ENCODE results near the gene ESRRA.

Gene ESRRA

DNA sequence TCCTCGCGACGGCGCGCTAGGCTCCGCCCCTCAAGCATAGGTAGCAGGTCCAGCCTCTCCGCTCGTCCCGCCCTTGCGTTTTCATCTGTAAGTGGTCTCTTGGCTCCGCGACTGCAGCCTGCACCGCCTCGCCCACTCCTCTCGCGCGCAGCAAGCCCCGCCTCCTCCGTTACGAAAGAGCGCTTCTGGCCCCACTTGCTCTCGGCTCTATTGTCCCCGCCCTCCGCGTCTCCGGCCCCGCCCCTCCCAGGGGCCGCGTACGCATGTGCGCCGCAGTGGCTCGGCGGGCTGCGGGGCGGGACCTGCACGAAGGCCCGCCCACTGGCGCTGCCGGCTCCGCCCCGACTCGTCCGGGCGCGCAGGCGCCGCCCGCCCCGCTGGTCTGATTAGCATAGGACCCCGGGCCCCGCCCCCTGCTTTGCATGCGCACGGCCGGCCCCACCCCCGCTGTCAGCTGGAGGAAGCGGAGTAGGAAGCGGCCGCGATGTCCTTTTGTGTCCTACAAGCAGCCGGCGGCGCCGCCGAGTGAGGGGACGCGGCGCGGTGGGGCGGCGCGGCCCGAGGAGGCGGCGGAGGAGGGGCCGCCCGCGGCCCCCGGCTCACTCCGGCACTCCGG, at the start of gene ESRRA:
Gene ESRRA, plus strand, starts transcription at position 450 of the 616 bp plus-strand sequence. CDS start 1,656 bp downstream, outside the sequence.
- intact Hi-C loops (cut with DNase I) = loop anchor here (2.0 kb wide), 1 partner anchor 34 kb away; no protein-coding TSS in a partner anchor
- DNase-seq = peak; percentile 98 to 100 (median 100)

DNA sequence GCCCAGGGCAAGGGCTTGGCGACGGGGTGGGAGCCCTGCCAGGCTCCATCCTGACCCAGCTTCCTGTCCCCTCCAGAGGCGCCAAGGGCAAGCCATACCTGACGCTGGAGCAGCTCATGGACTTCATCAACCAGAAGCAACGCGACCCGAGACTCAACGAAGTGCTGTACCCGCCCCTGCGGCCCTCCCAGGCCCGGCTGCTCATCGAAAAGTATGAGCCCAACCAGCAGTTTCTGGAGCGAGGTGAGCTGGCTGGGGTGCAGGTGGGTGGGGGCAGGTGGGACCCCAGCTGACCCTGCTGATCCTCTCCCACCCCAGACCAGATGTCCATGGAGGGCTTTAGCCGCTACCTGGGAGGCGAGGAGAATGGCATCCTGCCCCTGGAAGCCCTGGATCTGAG, 49.0 kb upstream of the ESRRA start:
- no peak for DNase-seq
- intact Hi-C loops (cut with DNase I) = no loop called here

DNA sequence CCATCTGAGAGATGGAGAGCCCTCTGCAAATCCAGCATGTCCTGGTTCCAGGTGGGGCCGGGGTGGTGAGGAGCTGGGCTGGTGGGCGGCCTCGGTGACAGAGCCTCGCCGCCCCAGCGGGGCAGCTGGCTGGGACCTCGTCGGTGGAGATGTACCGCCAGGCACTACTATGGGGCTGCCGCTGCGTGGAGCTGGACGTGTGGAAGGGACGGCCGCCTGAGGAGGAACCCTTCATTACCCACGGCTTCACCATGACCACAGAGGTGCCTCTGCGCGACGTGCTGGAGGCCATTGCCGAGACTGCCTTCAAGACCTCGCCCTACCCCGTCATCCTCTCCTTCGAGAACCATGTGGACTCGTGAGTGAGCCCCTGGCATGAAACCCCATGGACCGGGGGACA, 47.0 kb upstream of the ESRRA start:
- DNase-seq = no peak
- intact Hi-C loops (cut with DNase I) = no loop called here

DNA sequence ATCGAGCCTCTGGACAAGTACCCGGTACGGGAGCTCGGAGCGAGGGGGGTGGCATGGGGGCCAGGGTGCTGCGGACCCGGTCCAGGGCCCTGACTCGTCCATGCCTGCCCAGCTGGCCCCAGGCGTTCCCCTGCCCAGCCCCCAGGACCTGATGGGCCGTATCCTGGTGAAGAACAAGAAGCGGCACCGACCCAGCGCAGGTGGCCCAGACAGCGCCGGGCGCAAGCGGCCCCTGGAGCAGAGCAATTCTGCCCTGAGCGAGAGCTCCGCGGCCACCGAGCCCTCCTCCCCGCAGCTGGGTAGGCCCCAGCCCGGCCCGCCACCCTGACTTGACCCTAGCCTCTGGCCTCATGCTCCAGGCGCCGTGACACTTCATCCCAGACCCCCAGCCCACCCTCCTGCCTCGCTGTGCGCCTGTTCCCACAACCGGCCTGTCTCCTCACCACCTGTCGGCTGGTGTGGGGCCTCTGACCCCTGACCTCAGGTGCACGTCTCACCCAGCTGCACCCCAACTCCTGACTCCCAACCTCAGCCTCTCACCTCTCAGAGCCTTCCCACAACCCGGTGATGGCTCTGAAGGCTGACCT, 46.3 kb upstream of the ESRRA start:
- no peak for DNase-seq
- intact Hi-C loops (cut with DNase I) = no loop called here

DNA sequence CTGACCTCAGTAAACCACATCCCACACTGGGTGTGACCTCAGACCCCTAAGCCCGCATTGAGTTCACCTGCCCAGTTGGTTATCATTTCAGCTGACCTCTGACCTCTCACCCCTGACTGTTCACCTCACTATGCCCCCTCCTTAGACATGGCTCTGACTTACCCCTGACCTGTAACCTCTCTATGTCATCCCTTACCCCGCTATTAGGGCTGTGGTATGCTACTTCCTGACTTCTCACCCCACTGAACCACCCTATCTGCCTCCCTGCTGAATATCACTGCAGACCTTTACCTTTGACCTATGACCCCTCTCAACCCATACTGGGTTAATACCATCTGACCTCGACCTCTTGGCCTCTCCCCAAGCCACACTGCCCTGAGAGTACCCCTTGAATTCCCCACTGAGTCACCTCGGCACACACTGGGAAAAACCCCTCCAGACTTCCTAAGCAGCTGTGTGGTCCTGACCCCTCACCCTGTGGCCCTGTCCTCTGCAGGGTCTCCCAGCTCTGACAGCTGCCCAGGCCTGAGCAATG, 45.7 kb upstream of the ESRRA start:
- no peak for DNase-seq
- intact Hi-C loops (cut with DNase I) = no loop called here

DNA sequence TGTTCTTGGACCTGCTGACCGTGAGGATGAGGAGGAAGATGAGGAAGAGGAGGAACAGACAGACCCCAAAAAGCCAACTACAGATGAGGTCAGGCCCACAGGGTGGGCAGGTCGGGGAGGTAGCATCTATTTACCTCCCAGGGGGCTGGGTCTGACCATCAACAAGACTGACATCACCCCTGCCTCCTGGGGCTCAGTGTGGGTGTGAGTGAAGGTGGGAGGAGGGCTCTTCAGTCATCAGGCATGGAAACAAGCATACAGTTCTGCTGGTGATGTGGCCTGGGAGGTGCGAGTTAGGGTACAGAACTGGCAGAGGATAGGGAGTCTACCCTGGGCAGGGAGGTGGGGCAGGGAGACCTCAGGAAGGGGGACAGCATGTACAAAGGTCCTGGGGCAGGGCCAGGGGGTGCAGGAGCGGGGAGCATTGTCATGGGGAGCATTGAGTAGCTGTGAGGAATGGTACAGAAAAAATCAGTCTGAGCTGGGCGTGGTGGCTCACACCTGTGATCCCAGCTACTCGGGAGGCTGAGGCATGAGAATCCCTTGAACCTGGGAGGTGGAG, 45.1 kb upstream of the ESRRA start:
- intact Hi-C loops (cut with DNase I) = no loop called here
- no peak for DNase-seq

DNA sequence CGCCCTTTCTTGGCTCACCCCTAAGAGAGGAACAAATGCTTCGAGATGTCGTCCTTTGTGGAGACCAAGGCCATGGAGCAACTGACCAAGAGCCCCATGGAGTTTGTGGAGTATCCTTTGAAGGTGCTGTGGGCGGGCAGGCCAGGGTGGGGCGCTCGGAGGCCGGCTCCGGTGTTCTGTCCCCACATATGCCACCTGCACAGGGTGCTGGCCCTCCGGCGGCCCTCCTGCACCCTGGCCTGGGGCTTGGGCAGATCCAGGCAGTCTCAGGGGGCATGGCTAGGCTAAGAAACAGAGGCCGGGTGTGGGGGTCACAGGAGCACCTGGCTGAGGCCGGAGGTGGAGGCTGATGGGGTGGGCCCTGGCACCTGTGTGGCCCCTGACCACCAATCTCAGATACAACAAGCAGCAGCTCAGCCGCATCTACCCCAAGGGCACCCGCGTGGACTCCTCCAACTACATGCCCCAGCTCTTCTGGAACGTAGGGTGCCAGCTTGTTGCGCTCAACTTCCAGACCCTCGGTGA, 43.7 kb upstream of the ESRRA start:
- no peak for DNase-seq
- intact Hi-C loops (cut with DNase I) = no loop called here

DNA sequence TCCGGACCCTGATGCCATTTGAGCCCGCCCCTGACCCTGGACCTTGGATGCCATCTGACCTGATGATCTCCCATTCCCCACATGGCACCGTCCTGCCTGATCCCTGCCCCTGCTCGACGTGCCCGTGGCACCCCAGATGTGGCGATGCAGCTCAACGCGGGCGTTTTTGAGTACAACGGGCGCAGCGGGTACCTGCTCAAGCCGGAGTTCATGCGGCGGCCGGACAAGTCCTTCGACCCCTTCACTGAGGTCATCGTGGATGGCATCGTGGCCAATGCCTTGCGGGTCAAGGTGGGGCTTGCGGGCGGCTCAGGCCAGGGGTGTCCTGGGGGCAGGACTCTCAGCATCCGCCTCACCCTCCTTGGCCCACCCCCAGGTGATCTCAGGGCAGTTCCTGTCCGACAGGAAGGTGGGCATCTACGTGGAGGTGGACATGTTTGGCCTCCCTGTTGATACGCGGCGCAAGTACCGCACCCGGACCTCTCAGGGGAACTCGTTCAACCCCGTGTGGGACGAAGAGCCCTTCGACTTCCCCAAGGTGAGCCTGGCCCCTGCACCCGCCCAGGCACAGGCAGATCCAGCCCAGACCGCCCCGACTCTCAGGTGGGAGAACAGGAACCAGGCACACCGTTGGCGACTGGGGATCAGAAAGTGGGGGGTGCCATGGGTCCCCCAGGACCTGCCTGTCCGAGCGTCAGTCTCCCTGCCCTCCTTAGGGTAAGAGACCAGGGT, 42.9 kb upstream of the ESRRA start:
- intact Hi-C loops (cut with DNase I) = no loop called here
- no peak for DNase-seq

DNA sequence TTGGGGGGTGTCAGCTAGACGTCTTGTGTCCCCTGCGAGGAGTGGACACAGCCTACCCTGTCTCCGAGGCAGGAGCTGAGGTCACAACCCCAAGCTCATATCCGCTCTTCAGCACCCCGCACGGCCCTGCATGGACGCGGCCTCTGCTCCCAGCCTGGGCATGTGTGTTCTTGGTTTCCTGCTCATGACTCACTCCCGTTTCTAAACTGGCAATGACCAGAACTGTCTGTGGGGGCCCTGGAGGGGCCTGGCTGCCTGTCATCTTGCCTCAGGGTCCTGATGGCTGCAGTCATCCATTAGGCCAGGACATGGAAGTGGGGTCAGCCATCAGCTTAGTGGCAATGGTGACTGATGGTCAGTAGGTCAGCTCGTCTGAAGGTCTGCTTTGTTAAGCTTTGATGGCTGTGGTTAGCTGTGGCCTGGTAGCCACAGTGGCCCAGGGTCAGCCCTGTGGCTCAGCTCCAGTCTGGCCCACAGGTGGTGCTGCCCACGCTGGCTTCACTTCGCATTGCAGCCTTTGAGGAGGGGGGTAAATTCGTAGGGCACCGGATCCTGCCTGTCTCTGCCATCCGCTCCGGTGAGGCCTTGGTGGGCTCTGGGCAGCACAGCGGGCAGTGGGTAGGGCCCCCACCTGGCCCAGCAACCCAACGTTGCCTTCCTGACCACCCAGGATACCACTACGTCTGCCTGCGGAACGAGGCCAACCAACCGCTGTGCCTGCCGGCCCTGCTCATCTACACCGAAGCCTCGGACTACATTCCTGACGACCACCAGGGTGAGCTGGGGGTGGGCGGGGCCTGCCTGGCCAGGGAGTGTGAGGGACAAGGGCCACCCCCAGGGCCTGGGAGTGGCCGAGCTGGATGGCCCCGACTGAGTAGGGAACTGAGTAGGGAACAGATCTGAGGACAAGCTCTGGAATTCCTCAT, 42.0 kb upstream of the ESRRA start:
- intact Hi-C loops (cut with DNase I) = no loop called here
- DNase-seq = no peak

DNA sequence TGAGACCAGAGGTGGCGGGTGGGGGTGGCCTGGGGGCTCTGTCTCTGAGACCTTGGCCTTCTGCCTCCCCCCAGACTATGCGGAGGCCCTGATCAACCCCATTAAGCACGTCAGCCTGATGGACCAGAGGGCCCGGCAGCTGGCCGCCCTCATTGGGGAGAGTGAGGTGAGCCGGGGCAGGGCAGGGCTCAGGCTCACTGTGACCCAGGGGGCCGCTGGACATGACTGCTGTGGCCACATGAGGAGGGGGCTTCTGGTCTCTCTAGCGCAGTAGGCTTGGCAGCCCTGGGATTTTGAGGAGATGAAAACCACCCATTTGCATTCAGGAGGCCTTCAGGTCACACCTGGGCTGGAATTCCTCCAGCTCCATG, 41.4 kb upstream of the ESRRA start:
- intact Hi-C loops (cut with DNase I) = no loop called here
- DNase-seq = no peak

DNA sequence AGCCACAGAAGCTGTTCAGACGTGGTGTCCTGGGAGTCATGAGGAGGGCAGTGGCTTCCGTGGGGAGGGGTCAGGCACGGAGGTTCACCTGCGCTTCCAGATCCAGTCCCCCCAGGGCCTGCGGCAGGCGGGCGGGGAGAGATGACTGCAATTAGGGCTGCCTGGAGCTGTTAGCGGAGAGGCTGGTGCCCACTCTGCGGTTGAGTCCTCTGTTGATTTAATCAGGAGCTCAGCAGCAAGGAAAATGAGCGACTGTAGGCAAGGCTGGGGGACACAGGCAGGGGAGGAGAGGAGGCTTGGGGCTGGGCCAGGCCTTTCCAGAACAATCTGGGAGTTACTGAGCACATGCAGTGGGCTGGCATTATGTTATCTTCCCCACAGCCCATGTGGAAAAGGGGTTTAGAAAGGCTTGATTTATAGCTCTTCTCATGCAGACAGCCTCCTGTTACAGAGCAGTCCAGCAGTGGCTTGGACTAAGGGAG, 40.9 kb upstream of the ESRRA start:
- no peak for DNase-seq
- intact Hi-C loops (cut with DNase I) = no loop called here

DNA sequence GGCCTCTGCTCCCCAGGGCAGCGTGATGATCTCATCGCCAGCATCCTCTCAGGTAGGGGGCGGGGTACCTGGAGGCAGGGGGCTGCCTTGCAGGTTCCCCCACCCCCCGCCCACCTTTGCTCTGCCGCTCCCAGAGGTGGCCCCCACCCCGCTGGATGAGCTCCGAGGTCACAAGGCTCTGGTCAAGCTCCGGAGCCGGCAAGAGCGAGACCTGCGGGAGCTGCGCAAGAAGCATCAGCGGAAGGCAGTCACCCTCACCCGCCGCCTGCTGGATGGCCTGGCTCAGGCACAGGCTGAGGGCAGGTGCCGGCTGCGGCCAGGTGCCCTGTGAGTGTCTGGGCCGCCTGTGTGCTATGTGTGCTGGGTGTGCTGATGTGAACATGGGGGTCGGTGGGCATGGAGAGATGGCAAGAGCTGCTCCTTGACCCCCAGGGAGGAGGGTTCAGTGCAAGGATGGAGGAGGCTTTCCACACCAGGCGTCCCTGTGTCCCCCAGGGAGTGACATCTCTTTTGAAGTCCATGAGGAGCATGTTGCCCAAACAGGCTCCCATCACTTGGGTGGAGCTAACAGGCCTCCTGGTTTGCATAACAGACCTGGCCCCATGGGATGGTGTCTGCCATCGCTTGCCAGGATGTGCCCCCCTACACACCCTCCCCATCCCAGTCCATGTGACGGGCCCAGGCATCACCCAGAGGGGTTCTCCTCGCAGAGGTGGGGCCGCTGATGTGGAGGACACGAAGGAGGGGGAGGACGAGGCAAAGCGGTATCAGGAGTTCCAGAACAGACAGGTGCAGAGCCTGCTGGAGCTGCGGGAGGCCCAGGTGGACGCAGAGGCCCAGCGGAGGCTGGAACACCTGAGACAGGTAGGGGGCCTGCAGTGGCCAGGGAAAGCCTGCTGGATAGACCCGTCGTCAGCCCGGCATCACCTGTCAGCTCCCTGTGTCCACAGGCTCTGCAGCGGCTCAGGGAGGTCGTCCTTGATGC, 39.9 kb upstream of the ESRRA start:
- intact Hi-C loops (cut with DNase I) = no loop called here
- no peak for DNase-seq

DNA sequence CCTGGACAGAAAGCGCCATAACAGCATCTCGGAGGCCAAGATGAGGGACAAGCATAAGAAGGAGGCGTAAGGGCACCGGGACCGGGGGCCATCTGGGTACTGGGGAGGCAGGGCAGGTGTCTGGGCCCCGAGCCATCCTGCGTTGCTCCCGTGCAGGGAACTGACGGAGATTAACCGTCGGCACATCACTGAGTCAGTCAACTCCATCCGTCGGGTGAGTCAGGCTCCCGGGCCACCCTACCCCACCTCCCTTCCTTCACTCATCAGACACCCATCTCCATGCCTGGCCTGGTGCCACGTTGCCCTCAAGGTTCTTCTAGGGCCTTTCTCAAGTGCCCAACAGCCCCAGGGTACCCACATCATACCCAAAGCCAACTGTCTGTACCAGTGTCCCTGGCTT, 39.0 kb upstream of the ESRRA start:
- intact Hi-C loops (cut with DNase I) = no loop called here
- DNase-seq = no peak

DNA sequence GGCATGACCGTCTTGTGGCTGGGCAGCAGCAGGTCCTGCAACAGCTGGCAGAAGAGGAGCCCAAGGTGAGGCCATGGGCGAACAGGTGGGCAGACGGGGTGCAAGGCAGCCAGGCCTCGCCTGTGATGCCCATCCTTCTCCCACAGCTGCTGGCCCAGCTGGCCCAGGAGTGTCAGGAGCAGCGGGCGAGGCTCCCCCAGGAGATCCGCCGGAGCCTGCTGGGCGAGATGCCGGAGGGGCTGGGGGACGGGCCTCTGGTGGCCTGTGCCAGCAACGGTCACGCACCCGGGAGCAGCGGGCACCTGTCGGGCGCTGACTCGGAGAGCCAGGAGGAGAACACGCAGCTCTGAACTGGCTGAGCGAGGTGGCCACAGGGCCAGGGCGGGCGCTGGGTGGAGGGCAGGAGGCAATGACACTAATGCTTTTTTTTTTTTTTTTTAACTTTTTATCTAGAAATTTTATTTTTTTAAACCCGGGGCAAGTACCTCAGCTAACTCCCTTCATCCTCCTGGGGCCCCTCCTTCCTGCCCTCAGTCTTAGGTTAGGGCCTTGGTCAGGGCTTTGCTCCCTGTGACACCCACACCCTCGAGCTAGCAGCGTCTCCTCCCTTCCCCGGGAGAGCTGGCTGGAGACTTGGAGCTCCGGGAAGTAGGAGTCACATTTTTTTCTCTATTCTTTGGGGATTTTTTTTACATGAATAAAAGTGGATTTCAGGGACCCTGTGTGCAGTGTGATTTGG, 37.9 kb upstream of the ESRRA start:
- no peak for DNase-seq
- intact Hi-C loops (cut with DNase I) = no loop called here

DNA sequence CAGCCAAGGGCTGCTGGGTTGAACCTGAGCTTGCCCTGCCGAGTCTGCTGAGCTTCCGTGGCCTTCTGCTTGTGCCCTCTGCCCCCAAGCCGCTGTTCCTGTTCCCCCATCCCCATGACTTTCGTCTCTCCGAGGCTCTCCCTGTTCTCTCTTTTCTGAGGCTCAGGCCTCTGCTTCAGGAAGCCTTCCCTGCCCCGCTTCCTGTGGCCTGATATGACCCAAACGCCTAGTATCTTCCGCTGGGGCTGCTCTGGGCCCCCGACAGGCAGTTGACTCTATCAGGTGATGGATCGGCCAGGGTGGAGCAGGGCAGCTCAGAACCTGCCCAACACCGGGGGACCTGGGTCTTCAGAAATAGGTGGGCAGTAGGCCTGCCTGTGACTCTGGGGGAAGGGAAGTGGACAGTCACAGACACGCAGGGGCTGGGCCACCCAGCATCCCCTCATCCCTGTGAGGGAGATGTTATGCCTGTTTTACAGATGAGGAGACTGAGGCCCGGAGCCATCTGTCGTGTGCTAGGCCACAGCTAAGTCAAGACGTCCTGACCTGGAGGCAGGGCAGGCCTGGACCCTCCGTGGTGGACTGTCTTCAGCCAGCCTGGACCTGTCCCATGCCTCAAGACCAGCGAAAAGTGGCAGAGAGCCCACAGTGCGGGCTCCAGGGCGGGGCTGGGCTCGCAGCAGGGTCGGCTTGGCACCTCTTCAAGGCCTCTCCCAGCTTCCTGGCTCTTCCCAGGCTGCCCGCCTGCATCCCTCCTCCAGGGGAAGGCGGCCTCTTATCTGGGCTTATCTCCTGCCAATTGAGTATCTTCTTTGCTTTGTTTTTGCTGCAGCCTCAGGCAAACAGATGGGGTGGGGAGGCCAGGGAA, 37.1 kb upstream of the ESRRA start:
- no peak for DNase-seq

More for the DNA sequence above, 37.1 kb upstream of the ESRRA start:
- intact Hi-C loops (cut with DNase I) = no loop called here
